Fibroblast of skin of back (primary cell): ENCODE measurements around the gene ZNF512.
A peak's percentile ranks its signal among the peaks of the same experiment; 100 is the strongest.

Experiments
- DNase-seq: peaks from one replicate; pipeline ENCODE4 v3.0.0-alpha.2; 2013

Gene ZNF512

DNA sequence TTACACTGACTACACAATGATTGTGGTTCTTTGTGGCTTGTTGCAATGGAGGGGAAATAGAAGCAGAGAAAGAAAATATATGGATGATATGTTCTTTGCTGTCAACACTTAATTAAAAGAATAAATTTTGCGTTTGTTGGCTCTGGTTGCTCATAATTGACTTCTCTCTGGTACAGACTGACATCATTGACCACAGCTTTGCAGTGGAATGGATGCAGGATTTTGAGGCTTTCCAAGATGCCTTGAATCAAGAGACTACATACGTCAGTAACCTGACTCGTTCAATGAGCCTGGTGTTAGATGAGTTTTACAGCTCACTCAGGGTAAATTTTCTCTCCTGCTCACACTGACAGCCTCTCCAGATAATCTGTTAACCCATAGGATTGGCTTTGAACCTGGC lies 55.9 kb downstream of the ZNF512 start:
- DNase-seq, result no peak

DNA sequence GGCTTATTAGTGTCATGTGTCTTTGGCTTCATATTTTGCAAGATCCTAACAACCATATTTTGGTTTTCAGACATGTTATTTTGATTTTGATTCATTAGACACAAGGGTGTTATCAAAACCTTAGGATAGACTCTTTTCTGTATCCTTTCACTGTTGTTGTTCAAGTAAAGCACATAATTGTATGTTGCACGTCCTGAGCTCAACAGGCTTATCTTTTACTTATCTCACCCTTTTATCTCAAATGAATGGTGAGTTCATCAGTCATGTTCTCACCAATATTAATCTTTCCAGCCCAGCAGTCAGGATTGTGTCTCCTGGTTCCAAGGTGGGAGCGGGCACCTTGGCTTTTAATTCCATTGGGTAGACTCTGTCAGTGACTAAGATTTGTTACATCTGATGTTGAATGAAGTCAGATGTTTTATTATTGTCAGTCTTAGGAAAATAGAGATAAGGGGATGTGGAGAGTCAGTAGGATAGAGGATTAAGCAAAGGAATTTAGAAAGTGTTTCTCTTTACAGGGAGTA lies 57.9 kb downstream of the ZNF512 start:
- DNase-seq, result no peak

DNA sequence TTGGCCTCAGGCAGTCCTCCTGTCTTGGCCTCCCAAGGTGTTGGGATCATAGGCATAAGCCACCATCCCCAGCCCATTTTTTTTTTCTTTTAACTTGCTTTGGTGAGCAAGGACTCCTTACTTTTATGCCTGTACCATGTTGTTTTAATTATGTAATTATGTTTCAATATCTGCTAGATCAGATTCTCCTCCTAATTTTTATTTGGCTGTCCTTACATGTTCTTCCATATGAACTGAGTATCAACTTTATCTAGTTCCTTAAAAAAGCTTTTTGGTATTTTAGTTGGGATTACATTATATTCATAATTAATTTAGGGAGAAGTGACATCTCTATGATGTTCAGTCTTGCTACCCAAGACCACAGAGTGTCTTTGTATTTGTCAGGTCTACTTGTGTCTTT lies 62.4 kb downstream of the ZNF512 start:
- no peak for DNase-seq

DNA sequence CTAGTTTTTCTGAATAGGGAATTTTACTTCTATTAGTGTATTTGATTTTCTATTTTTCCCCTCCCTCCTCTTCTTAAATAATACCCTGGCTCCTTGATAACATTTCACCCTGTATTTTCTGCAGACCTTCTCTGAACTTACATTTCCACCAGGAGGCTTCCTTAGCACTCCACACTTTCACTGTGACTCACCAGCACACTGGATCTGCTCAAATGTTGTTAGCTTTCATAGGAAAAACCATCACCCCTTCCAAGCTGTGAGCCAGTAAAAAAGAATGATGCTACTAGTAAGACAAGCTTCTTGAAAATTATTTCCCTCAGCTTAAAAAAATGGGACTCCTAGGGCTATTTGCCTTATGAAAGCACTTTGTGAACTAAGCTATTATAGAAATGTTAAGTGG lies 64.4 kb downstream of the ZNF512 start:
- no peak for DNase-seq

DNA sequence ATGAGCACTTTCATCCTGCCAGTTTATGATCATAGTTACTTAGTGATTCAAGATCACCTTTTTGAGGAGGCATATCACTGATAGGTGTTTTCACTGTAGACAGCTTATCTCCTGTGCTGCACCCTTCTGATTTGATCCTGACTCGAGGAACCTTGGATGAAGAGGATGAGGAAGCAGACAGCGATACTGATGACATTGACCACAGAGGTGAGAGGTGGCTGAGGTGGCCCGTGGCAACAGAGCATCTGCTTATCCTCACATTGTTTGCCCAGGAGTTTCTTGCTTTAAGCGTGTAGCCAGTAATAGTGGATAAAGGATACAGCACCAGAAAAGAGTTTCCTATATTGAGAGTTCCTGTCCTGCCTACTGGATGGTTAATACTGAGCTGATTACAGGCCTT lies 64.9 kb downstream of the ZNF512 start:
- DNase-seq, result no peak

DNA sequence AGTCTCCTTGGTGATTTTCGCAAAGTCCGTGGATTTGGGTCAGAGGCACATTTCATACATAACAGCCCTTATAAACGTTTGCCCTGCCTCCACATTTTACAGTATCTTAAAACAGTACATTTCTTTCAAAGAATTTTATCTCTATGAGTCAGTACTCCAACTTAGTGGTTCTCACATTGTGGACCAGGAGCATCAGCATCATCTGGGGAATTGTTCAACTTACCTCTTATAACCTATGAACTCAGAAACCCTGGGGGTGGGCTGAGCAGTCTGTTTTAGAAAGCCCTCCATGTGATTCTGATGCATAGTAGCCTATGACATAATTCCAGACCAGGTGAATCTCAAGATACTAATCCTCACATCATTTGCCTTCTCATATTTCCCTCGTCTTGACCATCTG lies 68.2 kb downstream of the ZNF512 start:
- DNase-seq, result no peak

DNA sequence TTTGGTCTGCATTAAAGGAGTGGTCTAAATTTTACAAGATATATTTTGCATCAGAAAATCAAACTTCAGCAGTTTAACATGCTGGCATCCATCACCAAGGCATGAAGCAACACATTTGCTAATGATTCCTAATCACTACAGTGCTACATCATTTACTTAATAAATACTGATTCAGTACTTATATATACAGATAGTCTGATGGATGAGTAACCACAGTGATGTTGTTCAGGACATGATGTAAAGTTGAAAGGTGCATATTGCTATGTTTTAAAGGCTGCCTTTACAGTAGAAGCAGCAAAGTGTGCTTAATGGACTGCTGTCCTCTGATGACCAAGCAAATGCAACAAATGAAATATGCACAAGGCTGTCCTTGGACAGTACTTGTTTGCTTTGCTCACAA lies 69.5 kb downstream of the ZNF512 start:
- DNase-seq, result no peak

DNA sequence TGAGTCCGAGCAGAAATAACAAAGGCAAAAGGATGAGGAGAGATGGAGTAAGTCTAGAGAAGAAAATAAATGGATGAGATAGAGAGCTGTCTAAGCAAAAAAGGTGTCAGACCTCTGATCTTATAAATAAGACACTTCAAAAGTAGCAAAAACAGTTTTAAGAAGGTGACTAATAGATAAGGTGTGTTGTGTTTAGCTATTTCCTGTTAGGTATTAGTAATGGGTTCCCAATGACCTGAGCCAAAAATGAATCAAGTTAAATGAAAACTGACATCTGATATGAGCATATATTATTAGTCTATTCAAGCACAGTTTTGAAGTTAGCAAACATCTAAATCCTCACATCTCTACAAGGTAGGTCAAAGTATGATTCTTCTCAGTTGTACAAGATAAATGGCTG lies 69.9 kb downstream of the ZNF512 start:
- DNase-seq, result no peak

DNA sequence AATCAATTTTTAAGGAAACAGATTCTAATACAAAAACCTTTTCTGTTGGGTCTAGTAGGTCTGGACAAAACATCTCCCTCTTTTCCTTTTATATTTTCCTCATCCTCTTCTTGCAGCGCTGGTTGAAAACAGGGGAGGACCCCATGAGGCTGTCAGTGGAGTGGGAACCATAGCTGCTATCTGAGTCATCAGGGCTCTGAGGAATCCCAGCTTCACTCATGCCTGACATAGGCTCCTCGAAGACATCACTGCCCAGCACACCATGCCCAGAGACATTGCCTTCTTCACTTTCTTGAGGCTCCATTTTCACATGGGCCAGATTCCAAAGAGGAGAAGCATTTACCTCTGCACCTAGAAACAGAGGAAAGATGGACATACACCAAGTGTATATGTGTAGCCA lies 70.6 kb downstream of the ZNF512 start:
- DNase-seq, result peak; percentile 27

DNA sequence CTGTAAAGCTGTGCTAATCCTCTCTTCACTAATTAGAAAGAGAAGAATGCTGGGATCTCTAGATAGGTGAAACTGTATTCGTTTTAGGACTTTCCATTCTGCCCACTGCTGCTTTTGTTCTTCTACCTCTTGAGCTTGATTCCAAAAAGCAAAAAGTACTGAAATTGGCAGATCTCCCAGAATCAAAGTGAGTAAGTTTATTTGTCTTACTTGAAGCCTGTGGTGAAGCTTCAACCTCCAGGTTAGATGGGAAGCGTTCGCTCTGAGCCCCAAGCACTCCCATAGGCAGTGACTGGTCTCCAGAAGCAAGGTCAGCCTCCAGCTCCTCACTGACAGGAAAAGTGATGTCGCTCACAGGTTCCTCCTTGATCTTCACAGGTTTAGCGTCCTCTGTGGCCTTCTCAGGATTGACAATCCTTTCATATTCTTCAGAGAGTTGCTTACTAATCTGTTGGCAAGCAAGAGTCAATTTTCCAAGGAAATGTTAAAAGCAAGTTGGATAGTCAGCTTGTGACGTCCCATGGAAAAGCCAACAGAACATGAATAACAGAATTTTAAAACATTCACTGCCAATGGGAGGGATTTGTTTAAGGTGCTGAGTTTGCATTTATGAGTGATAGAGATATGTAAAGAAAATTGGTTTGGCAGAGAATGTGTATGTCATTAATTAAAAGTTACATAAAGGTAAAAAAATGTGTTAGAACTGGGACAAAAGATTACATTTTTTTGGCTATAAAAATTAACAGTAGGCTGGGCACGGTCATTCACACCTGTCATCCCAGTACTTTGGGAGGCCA lies 72.5 kb downstream of the ZNF512 start:
- DNase-seq, result peak; percentile 25

DNA sequence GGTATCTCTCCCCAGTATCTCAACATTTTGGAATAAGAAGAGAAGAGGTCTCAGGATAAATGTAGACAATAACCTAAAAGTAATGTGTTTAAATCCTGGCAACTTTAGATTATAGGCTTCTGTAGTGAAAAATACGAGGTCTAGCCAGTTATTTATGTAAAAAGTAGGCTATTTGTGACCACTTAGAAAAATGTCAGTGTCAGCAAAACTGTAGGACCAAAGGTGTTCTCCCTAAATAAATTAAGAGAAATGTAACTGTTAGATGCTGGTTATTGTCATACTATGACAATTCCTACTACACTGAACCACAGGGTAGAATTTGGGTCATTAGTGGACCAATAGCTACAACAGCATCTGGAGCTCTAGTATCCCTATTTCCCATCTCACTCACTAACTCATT lies 78.5 kb downstream of the ZNF512 start:
- DNase-seq, result no peak

DNA sequence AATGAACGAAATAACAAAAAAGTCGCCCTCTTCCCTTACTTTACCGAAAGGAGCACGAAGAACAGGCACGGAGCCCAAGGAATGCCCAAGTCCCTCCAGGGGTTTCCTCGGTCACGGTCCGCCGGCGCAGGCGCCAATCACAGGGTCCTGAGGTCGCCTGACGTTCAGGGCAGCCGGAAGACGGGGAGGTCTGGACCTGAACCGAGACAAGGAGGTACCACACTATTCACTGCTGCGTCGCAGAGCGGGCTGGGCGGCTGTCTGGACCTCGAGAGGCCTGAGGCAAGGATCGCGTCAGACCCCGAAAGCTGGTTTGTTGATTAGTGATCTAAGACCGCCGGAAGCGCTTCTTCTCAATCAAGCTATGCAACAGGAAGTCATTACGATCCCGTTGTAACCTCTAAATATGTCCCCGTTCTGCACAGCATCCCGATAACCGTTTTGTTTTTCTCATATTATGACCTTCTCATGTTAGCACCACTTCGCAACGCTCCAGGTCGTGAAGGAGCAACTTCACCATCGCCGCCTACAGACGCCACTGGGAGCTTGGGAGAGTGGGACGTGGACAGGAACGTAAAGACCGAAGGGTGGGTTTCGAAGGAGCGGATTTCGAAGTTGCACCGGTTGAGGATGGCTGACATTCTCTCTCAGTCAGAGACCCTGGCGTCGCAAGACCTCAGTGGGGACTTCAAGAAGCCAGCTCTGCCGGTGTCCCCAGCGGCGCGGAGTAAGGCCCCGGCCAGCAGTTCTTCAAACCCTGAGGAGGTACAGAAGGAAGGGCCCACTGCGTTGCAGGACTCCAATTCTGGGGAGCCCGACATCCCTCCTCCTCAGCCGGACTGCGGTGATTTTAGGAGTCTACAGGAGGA lies 80.7 kb downstream of the ZNF512 start, which contains the start of the genes SLC4A1AP and SUPT7L:
TSS of gene SLC4A1AP (plus strand) at position 605 of the 869 bp plus-strand sequence. CDS start at position 631, 26 bp downstream.
TSS of gene SUPT7L (minus strand) at position 330 of the 869 bp plus-strand sequence. CDS start 1,422 bp downstream, outside the sequence.
- DNase-seq, result peak; percentile 85

DNA sequence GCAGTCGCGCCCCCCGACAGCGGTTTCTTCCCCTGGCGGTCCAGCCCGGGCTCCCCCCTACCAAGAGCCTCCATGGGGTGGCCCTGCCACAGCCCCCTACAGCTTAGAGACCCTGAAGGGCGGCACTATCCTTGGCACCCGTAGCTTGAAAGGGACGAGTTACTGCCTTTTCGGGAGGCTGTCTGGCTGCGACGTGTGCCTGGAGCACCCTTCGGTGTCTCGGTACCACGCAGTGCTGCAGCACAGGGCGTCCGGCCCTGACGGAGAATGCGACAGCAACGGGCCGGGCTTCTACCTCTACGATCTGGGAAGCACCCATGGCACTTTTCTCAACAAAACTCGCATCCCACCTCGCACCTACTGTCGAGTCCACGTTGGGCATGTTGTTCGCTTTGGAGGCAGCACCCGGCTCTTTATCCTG lies 81.3 kb downstream of the ZNF512 start:
- DNase-seq, result no peak

DNA sequence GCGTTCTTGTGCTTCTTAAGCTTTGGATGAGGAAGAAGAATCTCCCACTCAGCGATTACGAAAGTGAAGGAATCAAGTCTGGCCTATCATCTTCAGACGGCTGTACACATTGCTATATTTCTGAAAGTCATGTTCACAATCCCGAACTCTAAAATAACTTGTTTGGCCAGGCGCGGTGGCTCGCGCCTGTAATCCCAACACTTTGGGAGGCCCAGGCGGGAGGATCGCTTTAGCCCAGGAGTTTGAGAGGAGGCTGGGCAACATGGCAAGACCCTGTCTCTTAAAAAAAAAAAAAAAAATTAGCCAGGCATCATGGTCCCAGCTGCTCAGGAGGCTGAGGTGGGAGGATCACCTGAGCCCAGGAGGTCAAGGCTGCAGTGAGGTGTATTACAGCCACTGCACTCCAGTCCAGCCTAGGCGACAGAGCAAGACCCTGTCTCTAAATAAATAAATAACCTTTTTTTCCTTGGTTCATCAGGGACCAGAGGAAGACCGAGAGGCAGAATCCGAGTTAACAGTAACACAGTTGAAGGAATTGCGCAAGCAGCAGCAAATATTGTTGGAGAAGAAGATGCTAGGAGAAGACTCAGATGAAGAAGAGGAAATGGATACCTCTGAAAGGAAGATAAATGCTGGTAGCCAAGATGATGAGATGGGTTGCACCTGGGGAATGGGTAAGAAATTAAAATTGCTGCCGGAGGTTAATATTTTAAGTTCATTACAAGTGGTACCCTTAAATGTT lies 82.0 kb downstream of the ZNF512 start:
- no peak for DNase-seq

DNA sequence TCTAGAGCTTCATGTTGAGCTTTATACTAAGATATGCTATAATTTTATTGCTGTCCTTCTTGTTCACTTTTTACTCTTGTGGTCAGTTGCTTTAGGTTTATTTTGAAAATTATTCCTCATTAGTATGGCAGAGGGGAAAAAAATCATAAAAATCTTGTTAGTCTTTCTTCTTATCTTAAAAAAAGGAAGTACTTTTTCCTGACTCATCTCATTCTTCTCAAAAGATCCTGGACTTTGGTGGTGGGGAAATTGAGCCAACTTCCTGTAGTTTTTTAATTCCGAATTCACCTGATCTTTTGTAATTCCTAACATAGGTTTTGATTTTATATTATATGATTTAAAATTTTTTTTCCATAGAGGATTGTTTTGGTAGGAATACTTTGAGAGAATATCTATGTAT lies 84.6 kb downstream of the ZNF512 start:
- no peak for DNase-seq

DNA sequence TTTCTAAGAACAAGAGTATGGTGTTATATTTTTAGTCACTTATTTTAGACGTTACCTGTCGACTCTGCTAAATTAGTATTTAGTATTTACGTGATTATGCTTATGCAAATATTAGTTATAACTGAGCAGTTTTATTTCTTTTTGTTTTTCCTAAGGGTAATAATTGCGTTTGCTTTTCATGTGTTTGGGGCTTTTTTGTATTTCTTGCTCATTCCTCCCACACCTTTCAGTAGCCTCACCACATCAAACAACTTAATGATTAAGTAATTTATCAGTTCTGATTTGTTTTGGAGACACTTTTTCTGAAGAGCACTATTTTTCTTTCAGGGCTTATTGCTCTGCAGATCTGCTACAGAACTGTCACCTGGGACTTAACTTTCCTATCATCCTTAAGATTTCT lies 88.4 kb downstream of the ZNF512 start:
- no peak for DNase-seq
